Gastrocnemius medialis (tissue), 4 donors: ENCODE data around the gene TIMM17B.

Experiments used
- POLR2A ChIP-seq, 2 donors: fragments of 450-650 bp; IDR thresholded peaks; one replicate each; pipeline ENCODE4 v1.6.1; 2017; ENCODE audit warnings: antibody characterized with exemption in 2 of 2, mild to moderate bottlenecking in 2 of 2, moderate library complexity in 2 of 2
- TF ChIP-seq, protein P1 (sequence below), 5 experiments: fragments of 450-650 bp in 3 of 5; fragments of 200-600 bp in 2 of 5; sonication (generic) in 2 of 5; IDR thresholded peaks in 4 of 5; conservative IDR thresholded peaks in 1 of 5; 1 replicate in 4 of 5; 2 replicates in 1 of 5; pipeline ENCODE4 v1.5.1; 2016 to 2019; ENCODE audit warnings: antibody characterized with exemption in 5 of 5, mild to moderate bottlenecking in 3 of 5, moderate library complexity in 3 of 5

DNA sequence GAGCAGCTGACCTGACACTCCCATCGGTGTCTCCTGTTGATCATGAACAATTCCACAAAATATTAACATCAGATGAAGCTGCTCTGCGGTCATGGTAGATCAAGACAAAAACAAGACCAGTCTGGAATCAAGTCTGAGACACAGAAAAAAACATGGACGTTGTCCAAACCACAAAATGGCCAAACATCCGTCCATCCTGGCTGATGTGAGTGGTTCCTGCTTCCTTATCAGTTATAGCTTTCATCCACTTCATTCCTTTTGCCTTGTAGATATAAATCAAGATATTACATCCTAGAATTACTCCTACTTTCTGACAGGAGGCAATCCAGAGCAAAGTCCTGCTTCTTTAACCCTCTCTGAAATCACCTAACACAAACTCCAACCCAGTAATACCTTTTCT lies 33.4 kb downstream of the TIMM17B start:
- TF ChIP-seq, protein P1, sequence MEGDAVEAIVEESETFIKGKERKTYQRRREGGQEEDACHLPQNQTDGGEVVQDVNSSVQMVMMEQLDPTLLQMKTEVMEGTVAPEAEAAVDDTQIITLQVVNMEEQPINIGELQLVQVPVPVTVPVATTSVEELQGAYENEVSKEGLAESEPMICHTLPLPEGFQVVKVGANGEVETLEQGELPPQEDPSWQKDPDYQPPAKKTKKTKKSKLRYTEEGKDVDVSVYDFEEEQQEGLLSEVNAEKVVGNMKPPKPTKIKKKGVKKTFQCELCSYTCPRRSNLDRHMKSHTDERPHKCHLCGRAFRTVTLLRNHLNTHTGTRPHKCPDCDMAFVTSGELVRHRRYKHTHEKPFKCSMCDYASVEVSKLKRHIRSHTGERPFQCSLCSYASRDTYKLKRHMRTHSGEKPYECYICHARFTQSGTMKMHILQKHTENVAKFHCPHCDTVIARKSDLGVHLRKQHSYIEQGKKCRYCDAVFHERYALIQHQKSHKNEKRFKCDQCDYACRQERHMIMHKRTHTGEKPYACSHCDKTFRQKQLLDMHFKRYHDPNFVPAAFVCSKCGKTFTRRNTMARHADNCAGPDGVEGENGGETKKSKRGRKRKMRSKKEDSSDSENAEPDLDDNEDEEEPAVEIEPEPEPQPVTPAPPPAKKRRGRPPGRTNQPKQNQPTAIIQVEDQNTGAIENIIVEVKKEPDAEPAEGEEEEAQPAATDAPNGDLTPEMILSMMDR (IDR thresholded peaks at IDR 0.05 in 4 of 5, conservative IDR thresholded peaks at IDR 0.05 in 1 of 5) = no peak
- no peak for TF ChIP-seq POLR2A (IDR thresholded peaks at IDR 0.05)
